Brain microvascular endothelial cell (primary cell): ENCODE results near the gene PRKG1.

ENCODE experiments used
- DNase-seq: peaks from one replicate; pipeline ENCODE4 v3.0.0-alpha.2; 2020
- H3K27ac ChIP-seq: fragments of 250-450 bp; sonication (Bioruptor Pico); 2 replicates; pipeline ENCODE4 v1.5.1; 2020; ENCODE audit warnings: mild to moderate bottlenecking, moderate library complexity
- H3K27me3 ChIP-seq: fragments of 250-450 bp; sonication (Bioruptor Pico); replicated peaks from 2 replicates; pipeline ENCODE4 v1.5.1; 2020; ENCODE audit warnings: mild to moderate bottlenecking
- H3K36me3 ChIP-seq: fragments of 250-450 bp; sonication (Bioruptor Pico); replicated peaks from 2 replicates; pipeline ENCODE4 v1.5.1; 2020; ENCODE audit warnings: mild to moderate bottlenecking
- H3K4me3 ChIP-seq: 2 replicates; pipeline ENCODE4 v1.5.1; 2011; ENCODE audit warnings: low read depth, mild to moderate bottlenecking, control low read depth, low read length, moderate library complexity
- CTCF ChIP-seq: IDR thresholded peaks from 2 replicates; pipeline ENCODE4 v1.5.1; 2011; ENCODE audit warnings: low read depth, mild to moderate bottlenecking, moderate library complexity, low read length, control low read depth, inconsistent platforms; ENCODE audit errors: missing control alignments
- in situ Hi-C: cut with HindIII; loops from 2 replicates; pipeline ENCODE4 v1.10.0; 2017; ENCODE audit warnings: low sequenced_read_pairs, low pct_ligation_motif_present

PRKG1 gene

DNA sequence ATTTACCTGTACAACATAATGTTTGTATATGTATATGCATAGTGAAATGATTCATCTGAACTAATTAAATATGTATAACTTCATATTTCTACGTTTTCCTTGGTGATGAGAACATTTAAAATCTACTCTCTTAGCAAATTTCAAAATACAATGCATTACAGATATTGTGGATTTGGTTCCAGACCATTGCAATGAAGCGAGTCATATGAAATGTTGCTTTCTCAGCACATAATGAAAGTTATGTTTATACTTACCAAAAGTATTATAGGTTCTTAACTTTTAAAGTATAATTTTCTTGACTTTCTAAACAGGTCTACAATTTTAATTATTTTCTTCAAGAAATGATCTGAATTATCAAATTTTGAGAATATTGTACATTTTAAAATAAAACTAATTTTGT, 435.9 kb downstream of the PRKG1 start:
- in situ Hi-C loops = no loop called here
- Histone ChIP-seq H3K27ac (no peak overlapping the region), H3K4me3 (no peak overlapping the region), H3K27me3 (no peaks in the 10 kb centered on the region), H3K36me3 (no peaks in the 10 kb centered on the region)
- no peak for DNase-seq
- TF ChIP-seq CTCF = no peak

DNA sequence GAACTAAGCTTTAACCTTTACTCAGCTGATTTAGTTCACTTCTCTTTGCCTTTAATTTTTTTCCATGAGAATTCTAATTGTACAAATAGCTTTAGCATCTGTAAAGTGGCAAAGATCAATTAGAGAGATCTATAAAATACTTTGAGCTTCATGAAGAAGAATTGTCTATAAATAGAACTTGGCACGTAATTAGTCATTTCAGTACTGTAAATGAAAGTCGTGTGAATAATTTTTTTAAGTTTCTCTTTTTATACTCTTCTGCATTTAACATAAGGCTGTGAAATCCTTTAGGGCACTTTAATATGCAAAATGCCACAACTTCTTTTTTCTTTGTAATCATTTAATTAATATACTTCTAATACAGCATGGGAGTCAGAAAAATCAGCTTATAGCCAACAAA, 447.3 kb downstream of the PRKG1 start:
- in situ Hi-C loops = no loop called here
- Histone ChIP-seq H3K4me3 (no peak overlapping the region), H3K27me3 (no peaks in the 10 kb centered on the region), H3K27ac (no peak overlapping the region), H3K36me3 (no peaks in the 10 kb centered on the region)
- no peak for DNase-seq
- TF ChIP-seq CTCF = no peak

DNA sequence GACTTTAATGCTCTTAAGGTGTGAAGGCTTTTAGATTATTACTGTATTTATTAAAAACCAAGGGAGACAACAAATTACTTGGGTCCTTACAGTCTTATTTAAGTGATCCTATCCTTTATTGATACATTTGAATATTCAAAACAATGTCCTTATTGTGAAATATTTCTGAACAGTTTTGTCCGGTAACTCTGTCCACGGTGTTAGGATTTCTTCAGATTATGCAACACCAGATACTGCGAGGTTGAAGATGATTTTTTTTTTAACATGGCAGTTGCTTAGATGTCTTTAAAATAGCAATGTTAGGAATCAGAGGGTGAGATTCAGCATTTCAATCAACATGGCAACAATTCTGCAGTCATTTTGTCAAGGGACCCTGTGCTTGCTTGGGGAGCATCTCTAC, 448.6 kb downstream of the PRKG1 start:
- no peaks in the 10 kb centered on the region for H3K36me3 ChIP-seq
- TF ChIP-seq CTCF = no peak
- no peak for DNase-seq
- no peaks in the 10 kb centered on the region for H3K27me3 ChIP-seq
- no peak overlapping the region for H3K4me3 ChIP-seq
- H3K27ac ChIP-seq = no peak overlapping the region
- in situ Hi-C loops = no loop called here

DNA sequence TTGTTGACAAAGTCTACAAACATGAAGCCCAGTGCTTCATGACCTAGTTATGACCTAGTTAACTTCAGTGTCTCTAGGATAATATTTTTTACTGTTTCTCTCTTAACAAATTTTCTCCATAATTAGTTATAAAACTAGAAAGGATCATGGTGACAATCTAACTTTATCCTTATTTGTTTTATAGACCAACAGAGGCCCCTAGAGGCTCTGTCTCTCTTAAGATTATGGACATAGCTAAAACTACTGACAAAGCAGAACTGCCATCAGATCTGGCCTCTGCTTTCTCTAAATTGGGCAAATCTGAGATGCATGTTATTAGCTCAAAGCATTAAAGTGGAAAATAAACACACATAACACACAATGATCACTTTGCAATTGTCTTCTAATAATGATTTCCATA, 449.2 kb downstream of the PRKG1 start:
- Histone ChIP-seq H3K36me3 (no peaks in the 10 kb centered on the region), H3K27ac (no peak overlapping the region), H3K27me3 (no peaks in the 10 kb centered on the region), H3K4me3 (no peak overlapping the region)
- in situ Hi-C loops = no loop called here
- TF ChIP-seq CTCF = no peak
- DNase-seq = no peak

- TF ChIP-seq CTCF = no peak
- Histone ChIP-seq H3K4me3 (no peak overlapping the region), H3K36me3 (no peaks in the 10 kb centered on the region), H3K27ac (no peak overlapping the region), H3K27me3 (no peaks in the 10 kb centered on the region)
- in situ Hi-C loops = no loop called here
- DNase-seq = no peak
These were observed 449.8 kb downstream of the PRKG1 start for GRCh38 chr10:51524041-51524440.

DNA sequence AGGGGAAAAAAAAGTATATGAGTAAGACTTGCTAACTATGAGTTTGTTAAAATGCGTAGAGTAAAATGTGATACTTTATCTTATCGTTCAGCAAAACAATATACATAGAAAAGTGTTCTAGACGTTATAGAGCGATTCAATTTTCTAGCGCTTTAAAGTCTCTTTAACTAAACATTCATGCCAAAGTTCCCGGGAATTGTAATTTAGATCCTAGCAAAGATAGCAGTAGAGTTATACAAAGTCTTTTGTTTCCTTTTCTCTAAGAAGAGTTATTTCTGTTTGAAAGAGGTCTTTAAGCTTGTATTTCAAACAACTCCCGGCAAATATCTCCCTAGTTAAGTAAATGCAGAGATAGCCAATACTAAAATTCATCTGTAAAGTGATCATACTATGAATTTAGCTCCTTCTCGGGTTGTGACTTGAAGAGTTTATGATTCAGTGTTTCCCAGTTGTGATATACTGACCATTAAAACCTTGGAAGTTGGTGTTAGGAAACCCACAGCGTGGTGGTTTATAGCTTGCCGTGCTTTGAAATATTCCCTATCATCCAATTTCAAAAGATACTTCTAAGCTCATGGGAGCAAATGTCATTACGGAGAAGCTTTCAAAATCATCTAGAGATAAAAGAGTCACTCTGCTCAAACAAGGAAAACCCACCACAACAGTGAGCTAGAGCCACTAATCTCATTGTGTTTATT, 453.4 kb downstream of the PRKG1 start:
- DNase-seq = no peak
- in situ Hi-C loops = no loop called here

More for the DNA sequence above, 453.4 kb downstream of the PRKG1 start:
- no peak overlapping the region for H3K4me3 ChIP-seq
- no peaks in the 10 kb centered on the region for H3K36me3 ChIP-seq
- TF ChIP-seq CTCF = no peak
- no peaks in the 10 kb centered on the region for H3K27me3 ChIP-seq
- H3K27ac ChIP-seq = no peak overlapping the region
